ENCODE measurements around the gene SFMBT2. TPM values are rescaled to one million over a fixed set of nuclear protein-coding genes. Genes with fewer than 3 reads are reported as not detected.

The SFMBT2 gene
- total and polyA plus RNA-seq, 10 of the 15 experiments (the other 5 are each of a cell fraction or from before 2014, with no cell fraction given), result 2.8 to 29.6 (median 15.1) TPM

GRCh38 chr10:7337431-7338171 lies 73.2 kb downstream of the SFMBT2 start:
- intact Hi-C loops (cut with micrococcal nuclease; ENCODE audit: unreplicated experiment) (no loop called here), in situ Hi-C loops (cut with MboI) (no loop called here)
- ChIA-PET RAD21 (ENCODE audit: unreplicated experiment) (interaction anchor here (1.1 to 1.2 kb wide), 2 partner anchors 73 to 99 kb away, joined by 3 to 5 read pairs; partner anchors contain the start of gene SFMBT2), CTCF (interaction anchor here (1.4 kb wide), 1 partner anchor 188 kb away, joined by 3 read pairs; no protein-coding TSS in a partner anchor), POLR2A (interaction anchor here (0.6 to 0.8 kb wide), 2 partner anchors 73 to 134 kb away, joined by 3 to 4 read pairs; partner anchors contain the start of gene SFMBT2), SMC1A (ENCODE audit: uncharacterized antibody, unreplicated experiment) (interaction anchor here (0.6 to 1.4 kb wide), 7 partner anchors 9 to 210 kb away, joined by 3 read pairs; no protein-coding TSS in a partner anchor)
- peak overlapping the region; percentile 28; the same call in 1 of the 2 replicates for H3K4me3 ChIP-seq
- DNase-seq (ENCODE audit: low read depth, low spot score), result no peak
- peak overlapping the region; percentile 25; the same call in 1 of the 2 replicates for H2AFZ ChIP-seq (ENCODE audit: control insufficient read depth, low read depth, low read length)
- peaks cover 40% of the 10 kb centered on the region for H3K79me2 ChIP-seq (ENCODE audit: control insufficient read depth, insufficient read depth, low read length)
- no peak overlapping the region for H3K9ac ChIP-seq (ENCODE audit: control insufficient read depth, insufficient read depth, low read length)
- ATAC-seq, result peak; percentile 88
- 17% methylated on average over 7 of the region's 7 CpGs for WGBS (ENCODE audit: insufficient coverage, insufficient replicate concordance, low lambda C conversion rate, missing lambda C conversion rate)
- H4K20me1 ChIP-seq (ENCODE audit: control insufficient read depth, insufficient read depth), result peaks cover 4% of the 10 kb centered on the region; the same call in 1 of the 2 replicates
- H3K4me2 ChIP-seq (ENCODE audit: control insufficient read depth, insufficient read depth), result peak overlapping the region; percentile 47
- no peaks in the 10 kb centered on the region for H3K27me3 ChIP-seq (replicated peaks in 1 of 2; ENCODE audit: control insufficient read depth in 2 of 2, insufficient read depth in 2 of 2, low read length in 1 of 2)
- FAIRE-seq, result peak; percentile 91
- no TSS peak for BruUV-seq (replicated peaks)
- H3K4me1 ChIP-seq (ENCODE audit: control insufficient read depth, insufficient read depth, low read length), result peaks cover 9% of the 10 kb centered on the region
- peaks cover 11 to 25% of the 10 kb centered on the region in 2 experiments; a peak in 3 of 4 replicates for H3K36me3 ChIP-seq (ENCODE audit: control insufficient read depth in 2 of 2, insufficient read depth in 2 of 2, low read length in 1 of 2)
- H3K27ac ChIP-seq (ENCODE audit: control insufficient read depth, insufficient read depth), result peak overlapping the region; percentile 78
- H3K9me3 ChIP-seq (replicated peaks; ENCODE audit: control insufficient read depth, insufficient read depth, low read length), result no peaks in the 10 kb centered on the region; the same call in 2 of the 3 replicates
- peak; percentile 91 for TF ChIP-seq EED (IDR thresholded peaks at IDR 0.05; ENCODE audit: low read depth)
- peak; percentile 59 for TF ChIP-seq MTA2 (IDR thresholded peaks at IDR 0.05; ENCODE audit: low read depth)
- TF ChIP-seq SMAD1 (IDR thresholded peaks at IDR 0.05; ENCODE audit: low read depth, partially characterized antibody), result no peak
- TF ChIP-seq NKRF (conservative IDR thresholded peaks at IDR 0.05), result no peak
- no peak for TF ChIP-seq HDAC6 (IDR thresholded peaks at IDR 0.05; ENCODE audit: unreplicated experiment)
- TF ChIP-seq IKZF2 (IDR thresholded peaks at IDR 0.05), result peak; percentile 84
- 0 out of 2 replicates have a peak, but pooled peaks have one; percentile 67 for TF ChIP-seq IRF4 (IDR thresholded peaks at IDR 0.05; ENCODE audit: low read depth, low read length)
- no peak for TF ChIP-seq NFYB (IDR thresholded peaks at IDR 0.05; ENCODE audit: insufficient read depth, low read depth, low read length)
- TF ChIP-seq E4F1 (IDR thresholded peaks at IDR 0.05; ENCODE audit: borderline replicate concordance, partially characterized antibody), result no peak
- no peak for TF ChIP-seq IRF5 (IDR thresholded peaks at IDR 0.05; ENCODE audit: borderline replicate concordance)
- TF ChIP-seq PBX3 (IDR thresholded peaks at IDR 0.05; ENCODE audit: insufficient replicate concordance, low read depth, low read length), result no peak
- TF ChIP-seq BRCA1 (IDR thresholded peaks at IDR 0.05; ENCODE audit: low read depth, low read length), result no peak
- TF ChIP-seq IRF3 (IDR thresholded peaks at IDR 0.05), result no peak
- no peak for TF ChIP-seq NR2C1 (IDR thresholded peaks at IDR 0.05)
